ENCODE data around the gene PRMT1. TPM values are rescaled to one million over a fixed set of nuclear protein-coding genes. Genes with fewer than 3 reads are reported as not detected.

Gene PRMT1
- polyA plus RNA-seq, 1 of the 3 experiments (the other 2 are of a cell fraction) = 789 TPM

DNA sequence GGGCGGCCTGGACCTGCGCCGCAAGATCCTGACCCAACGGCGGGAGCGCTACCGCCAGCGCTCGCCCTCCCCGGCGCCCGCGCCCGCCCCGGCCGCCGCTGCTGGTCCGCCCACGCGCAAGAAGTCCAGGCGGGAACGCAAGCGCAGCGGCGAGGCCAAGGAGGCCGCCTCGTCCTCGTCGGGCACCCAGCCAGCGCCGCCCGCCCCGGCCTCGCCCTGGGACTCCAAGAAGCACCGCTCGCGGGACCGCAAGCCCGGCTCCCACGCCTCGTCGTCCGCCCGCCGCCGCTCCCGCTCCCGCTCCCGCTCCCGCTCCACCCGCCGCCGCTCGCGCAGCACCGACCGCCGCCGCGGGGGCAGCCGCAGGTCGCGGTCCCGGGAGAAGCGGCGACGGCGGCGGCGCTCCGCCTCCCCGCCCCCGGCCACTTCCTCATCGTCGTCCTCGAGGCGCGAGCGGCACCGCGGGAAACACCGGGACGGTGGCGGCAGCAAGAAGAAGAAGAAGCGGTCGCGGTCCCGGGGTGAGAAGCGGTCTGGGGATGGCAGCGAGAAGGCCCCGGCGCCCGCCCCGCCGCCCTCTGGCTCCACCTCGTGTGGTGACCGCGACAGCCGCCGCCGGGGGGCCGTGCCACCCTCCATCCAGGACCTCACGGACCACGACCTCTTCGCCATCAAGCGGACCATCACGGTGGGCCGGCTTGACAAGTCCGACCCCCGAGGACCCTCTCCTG lies 25.1 kb upstream of the PRMT1 start:
- 96% methylated on average over 81 of the region's 110 CpGs for WGBS (ENCODE audit: low lambda C conversion rate)
- Histone ChIP-seq H4K20me1 (ENCODE audit: insufficient read depth) (0 out of 2 replicates have a peak, but pooled peaks cover 10% of the 10 kb centered on the region), H3K4me1 (ENCODE audit: control insufficient read depth in 1 of 2, insufficient read depth in 2 of 2, low read depth in 1 of 2, low read length in 1 of 2) (no peaks in the 10 kb centered on the region), H3F3A (replicated peaks; ENCODE audit: insufficient read depth) (no peaks in the 10 kb centered on the region), H3K4me3 (ENCODE audit: low read depth in 2 of 2, low read length in 1 of 2) (no peak overlapping the region), H3K79me2 (ENCODE audit: insufficient read depth) (peaks cover 36% of the 10 kb centered on the region), H3K27me3 (ENCODE audit: insufficient read depth) (no peaks in the 10 kb centered on the region), H3K9me3 (no peaks in the 10 kb centered on the region), H2AFZ (ENCODE audit: low read depth) (no peak overlapping the region), H3K36me3 (replicated peaks in 1 of 2; ENCODE audit: control insufficient read depth in 1 of 2, insufficient read depth in 2 of 2, low read length in 1 of 2) (peaks cover 23 to 61% of the 10 kb centered on the region in 2 experiments), H3K4me2 (no peak overlapping the region), H3K9me2 (no peaks in the 10 kb centered on the region), H3K9ac (no peak overlapping the region), H3K27ac (ENCODE audit: low read depth in 2 of 2, low read length in 1 of 2) (no peak overlapping the region)
- CTCF ChIA-PET = no interaction called here
- POLR2A ChIA-PET = no interaction called here
- DNase-seq = no peak
- no peak for TF ChIP-seq NFIC (IDR thresholded peaks at IDR 0.05; ENCODE audit: borderline replicate concordance)
- no peak for TF ChIP-seq USF2 (IDR thresholded peaks at IDR 0.05; ENCODE audit: borderline replicate concordance, low read depth, low read length)
- TF ChIP-seq ELF1 (IDR thresholded peaks at IDR 0.05) = no peak
- TF ChIP-seq, protein P1, sequence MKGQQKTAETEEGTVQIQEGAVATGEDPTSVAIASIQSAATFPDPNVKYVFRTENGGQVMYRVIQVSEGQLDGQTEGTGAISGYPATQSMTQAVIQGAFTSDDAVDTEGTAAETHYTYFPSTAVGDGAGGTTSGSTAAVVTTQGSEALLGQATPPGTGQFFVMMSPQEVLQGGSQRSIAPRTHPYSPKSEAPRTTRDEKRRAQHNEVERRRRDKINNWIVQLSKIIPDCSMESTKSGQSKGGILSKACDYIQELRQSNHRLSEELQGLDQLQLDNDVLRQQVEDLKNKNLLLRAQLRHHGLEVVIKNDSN (IDR thresholded peaks at IDR 0.05; ENCODE audit: borderline replicate concordance, low read depth) = no peak
- no peak for TF ChIP-seq MAX (IDR thresholded peaks at IDR 0.05; ENCODE audit: low read depth)
- no peak for TF ChIP-seq GATA2 (CRISPR knock-in tag; IDR thresholded peaks at IDR 0.05)
- TF ChIP-seq, protein P2, sequence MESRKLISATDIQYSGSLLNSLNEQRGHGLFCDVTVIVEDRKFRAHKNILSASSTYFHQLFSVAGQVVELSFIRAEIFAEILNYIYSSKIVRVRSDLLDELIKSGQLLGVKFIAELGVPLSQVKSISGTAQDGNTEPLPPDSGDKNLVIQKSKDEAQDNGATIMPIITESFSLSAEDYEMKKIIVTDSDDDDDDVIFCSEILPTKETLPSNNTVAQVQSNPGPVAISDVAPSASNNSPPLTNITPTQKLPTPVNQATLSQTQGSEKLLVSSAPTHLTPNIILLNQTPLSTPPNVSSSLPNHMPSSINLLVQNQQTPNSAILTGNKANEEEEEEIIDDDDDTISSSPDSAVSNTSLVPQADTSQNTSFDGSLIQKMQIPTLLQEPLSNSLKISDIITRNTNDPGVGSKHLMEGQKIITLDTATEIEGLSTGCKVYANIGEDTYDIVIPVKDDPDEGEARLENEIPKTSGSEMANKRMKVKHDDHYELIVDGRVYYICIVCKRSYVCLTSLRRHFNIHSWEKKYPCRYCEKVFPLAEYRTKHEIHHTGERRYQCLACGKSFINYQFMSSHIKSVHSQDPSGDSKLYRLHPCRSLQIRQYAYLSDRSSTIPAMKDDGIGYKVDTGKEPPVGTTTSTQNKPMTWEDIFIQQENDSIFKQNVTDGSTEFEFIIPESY (IDR thresholded peaks at IDR 0.05; ENCODE audit: borderline replicate concordance, low read depth) = no peak
- no peak for TF ChIP-seq NRF1 (IDR thresholded peaks at IDR 0.05; ENCODE audit: low read depth, low read length)
- TF ChIP-seq POLR2AphosphoS5 (IDR thresholded peaks at IDR 0.05; ENCODE audit: low read depth, low read length) = no peak
- no peak for TF ChIP-seq RFX5 (IDR thresholded peaks at IDR 0.05; ENCODE audit: low read length)
- TF ChIP-seq RCOR1 (IDR thresholded peaks at IDR 0.05; ENCODE audit: low read length) = no peak
- TF ChIP-seq EZH2phosphoT487 (IDR thresholded peaks at IDR 0.05; ENCODE audit: borderline replicate concordance, low read depth) = no peak
- no peak for TF ChIP-seq GABPA (IDR thresholded peaks at IDR 0.05; ENCODE audit: low read depth)
- no peak for TF ChIP-seq TCF12 (IDR thresholded peaks at IDR 0.05)
- no peak for TF ChIP-seq TAF1 (IDR thresholded peaks at IDR 0.05; ENCODE audit: borderline replicate concordance, low read depth, low read length)
- TF ChIP-seq SIN3A (IDR thresholded peaks at IDR 0.05; ENCODE audit: borderline replicate concordance, low read depth, low read length) = no peak
- TF ChIP-seq YY1 (IDR thresholded peaks at IDR 0.05; ENCODE audit: low read depth) = no peak

Data from SK-N-SH (cell line).